Liver (tissue), 9 donors: ENCODE results near the gene TMEM151B. TPM values are rescaled to one million over a fixed set of nuclear protein-coding genes. Genes with fewer than 3 reads are reported as not detected.

ENCODE experiments used
- DNase-seq: peaks from one replicate; pipeline ENCODE4 v3.0.0-alpha.2; 2017; ENCODE audit warnings: low spot score
- H3K27ac ChIP-seq, 2 donors: one replicate each; pipeline ENCODE4 v1.7.0; 2013; ENCODE audit warnings: inconsistent platforms in 2 of 2, low read length in 2 of 2, control low read depth in 1 of 2, low read depth in 1 of 2, mild to moderate bottlenecking in 1 of 2
- H3K27me3 ChIP-seq, 4 donors: one replicate each; pipeline versions ENCODE4 v1.6.1 to v1.7.0; 2013; ENCODE audit warnings: low read length in 3 of 4, inconsistent platforms in 1 of 4, mild to moderate bottlenecking in 1 of 4, moderate library complexity in 1 of 4; ENCODE audit not compliant: control insufficient read depth in 4 of 4, insufficient read depth in 4 of 4
- H3K36me3 ChIP-seq, 4 donors: one replicate each; pipeline versions ENCODE4 v1.6.1 to v1.7.0; 2013; ENCODE audit warnings: low read length in 3 of 4, mild to moderate bottlenecking in 3 of 4, low read depth in 1 of 4, moderate library complexity in 1 of 4; ENCODE audit not compliant: control insufficient read depth in 4 of 4, insufficient read depth in 3 of 4
- H3K4me1 ChIP-seq, 4 donors: one replicate each; pipeline versions ENCODE4 v1.6.1 to v1.7.0; 2013; ENCODE audit warnings: low read length in 3 of 4, mild to moderate bottlenecking in 3 of 4, moderate library complexity in 1 of 4; ENCODE audit not compliant: control insufficient read depth in 4 of 4, insufficient read depth in 4 of 4
- H3K4me3 ChIP-seq, 3 donors: one replicate each; pipeline versions ENCODE4 v1.6.1 to v1.7.0; 2013; ENCODE audit warnings: low read length in 3 of 3, control low read depth in 1 of 3, low read depth in 1 of 3, mild to moderate bottlenecking in 1 of 3
- H3K9ac ChIP-seq, 2 donors: one replicate each; pipeline ENCODE4 v1.7.0; 2013; ENCODE audit warnings: low read length in 2 of 2, mild to moderate bottlenecking in 2 of 2, moderate library complexity in 2 of 2, control low read depth in 1 of 2, low read depth in 1 of 2
- H3K9me3 ChIP-seq, 4 donors: one replicate each; pipeline versions ENCODE4 v1.6.1 to v1.7.0; 2013; ENCODE audit warnings: low read length in 3 of 4; ENCODE audit not compliant: control insufficient read depth in 4 of 4
- ATF3 ChIP-seq: IDR thresholded peaks from 2 replicates; pipeline ENCODE4 v1.6.1; 2016; ENCODE audit warnings: antibody characterized with exemption
- CTCF ChIP-seq: fragments of 150-350 bp; IDR thresholded peaks from 2 replicates; pipeline ENCODE4 v1.5.1; 2017; ENCODE audit warnings: improper control_type of control experiment, low read depth, low read length; ENCODE audit not compliant: missing input control
- EGR1 ChIP-seq, 2 donors: IDR thresholded peaks; 2 replicates each; pipeline ENCODE4 v1.6.1; 2016 to 2018; ENCODE audit warnings: antibody characterized with exemption in 2 of 2, low read depth in 2 of 2
- FOXA1 ChIP-seq: IDR thresholded peaks from 2 replicates; pipeline ENCODE4 v1.6.1; 2016; ENCODE audit warnings: antibody characterized with exemption
- FOXA2 ChIP-seq: IDR thresholded peaks from 2 replicates; pipeline ENCODE4 v1.6.1; 2016; ENCODE audit warnings: antibody characterized with exemption
- GABPA ChIP-seq, 2 donors: IDR thresholded peaks in 1 of 2; conservative IDR thresholded peaks in 1 of 2; 2 replicates each; pipeline ENCODE4 v1.6.1; 2016; ENCODE audit warnings: antibody characterized with exemption in 2 of 2, mild to moderate bottlenecking in 1 of 2, moderate library complexity in 1 of 2
- HNF4A ChIP-seq, 2 donors: conservative IDR thresholded peaks; 2 replicates each; pipeline ENCODE4 v1.6.1; 2016; ENCODE audit warnings: antibody characterized with exemption in 2 of 2, mild to moderate bottlenecking in 2 of 2
- HNF4G ChIP-seq: IDR thresholded peaks from 2 replicates; pipeline ENCODE4 v1.6.1; 2016; ENCODE audit warnings: antibody characterized with exemption
- JUND ChIP-seq, 2 donors: IDR thresholded peaks; 2 replicates each; pipeline ENCODE4 v1.6.1; 2016; ENCODE audit warnings: antibody characterized with exemption in 2 of 2
- MAX ChIP-seq: IDR thresholded peaks from 2 replicates; pipeline ENCODE4 v1.6.1; 2016; ENCODE audit warnings: antibody characterized with exemption
- NR2F2 ChIP-seq: IDR thresholded peaks from 2 replicates; pipeline ENCODE4 v1.6.1; 2016; ENCODE audit warnings: antibody characterized with exemption
- RAD21 ChIP-seq, 2 donors: IDR thresholded peaks; 2 replicates each; pipeline ENCODE4 v1.6.1; 2016; ENCODE audit warnings: antibody characterized with exemption in 2 of 2, mild to moderate bottlenecking in 2 of 2
- REST ChIP-seq: IDR thresholded peaks from 2 replicates; pipeline ENCODE4 v1.6.1; 2016; ENCODE audit warnings: antibody characterized with exemption, mild to moderate bottlenecking
- RXRA ChIP-seq, 2 donors: IDR thresholded peaks; 2 replicates each; pipeline ENCODE4 v1.6.1; 2017 to 2018; ENCODE audit warnings: antibody characterized with exemption in 2 of 2, mild to moderate bottlenecking in 1 of 2
- SP1 ChIP-seq: IDR thresholded peaks from 2 replicates; pipeline ENCODE4 v1.6.1; 2018; ENCODE audit warnings: antibody characterized with exemption, mild to moderate bottlenecking
- TAF1 ChIP-seq: conservative IDR thresholded peaks from 2 replicates; pipeline ENCODE4 v1.6.1; 2016; ENCODE audit warnings: antibody characterized with exemption, mild to moderate bottlenecking
- YY1 ChIP-seq: IDR thresholded peaks from 2 replicates; pipeline ENCODE4 v1.6.1; 2016; ENCODE audit warnings: antibody characterized with exemption, mild to moderate bottlenecking
- ZBTB33 ChIP-seq: IDR thresholded peaks from 2 replicates; pipeline ENCODE4 v1.6.1; 2016; ENCODE audit warnings: antibody characterized with exemption
- WGBS: extraction: QIAGEN DNeasy Blood & Tissue Kit; methylation state at CpG from one replicate; pipeline ENCODE4 v1.1.7; 2013; 5-methylcytosine and 5-hydroxymethylcytosine counted together
- polyA plus RNA-seq, 2 donors: library from polyadenylated mRNA; stranded (reverse) in 1 of 2; unstranded in 1 of 2; fragments of 200-250 nt in 1 of 2; fragments of >200 nt in 1 of 2; fragmentation: Nextera tagmentation in 1 of 2; extraction: Ambion mirVana in 1 of 2; gene quantifications; one replicate each; pipeline versions ENCODE4 v1.2.1 to v1.2.3, GENCODE V29; 2013 to 2015
- total RNA-seq, 2 donors: library from RNA; depleted of rRNA; stranded (reverse); fragments of >200 nt; gene quantifications; one replicate each; pipeline ENCODE4 v1.2.3, GENCODE V29; 2014
- donor health status: healthy.
- donor health status: healthy.
- donor health status: healthy.
- donor health status: healthy.
- donor health status: healthy.

Gene TMEM151B
- total and polyA plus RNA-seq, 4 donors, result not detected

GRCh38 chr6:44272529-44272928 is 2.3 kb downstream of the TMEM151B start:
- Histone ChIP-seq H3K4me3 (no peak overlapping the region), H3K27ac (no peak overlapping the region), H3K36me3 (no peaks in the 10 kb centered on the region), H3K9ac (no peak overlapping the region), H3K27me3 (peaks cover 0 to 16% (median 6%) of the 10 kb centered on the region in 4 donors), H3K9me3 (no peaks in the 10 kb centered on the region), H3K4me1 (peaks cover 0 to 9% (median 3%) of the 10 kb centered on the region in 4 donors)
- no peak for TF ChIP-seq RAD21 (IDR thresholded peaks at IDR 0.05)
- no peak for TF ChIP-seq CTCF
- TF ChIP-seq TAF1, result no peak
- no peak for TF ChIP-seq ATF3
- no peak for TF ChIP-seq FOXA2
- no peak for TF ChIP-seq JUND (IDR thresholded peaks at IDR 0.05)
- TF ChIP-seq REST, result no peak
- no peak for TF ChIP-seq GABPA (IDR thresholded peaks at IDR 0.05 in 1 of 2, conservative IDR thresholded peaks at IDR 0.05 in 1 of 2)
- TF ChIP-seq MAX, result no peak
- no peak for TF ChIP-seq HNF4A (conservative IDR thresholded peaks at IDR 0.05)
- no peak for TF ChIP-seq YY1
- no peak for TF ChIP-seq NR2F2
- TF ChIP-seq HNF4G, result no peak
- TF ChIP-seq EGR1 (IDR thresholded peaks at IDR 0.05; ENCODE audit: low read depth in 2 of 2), result no peak
- TF ChIP-seq SP1, result no peak
- TF ChIP-seq FOXA1, result no peak
- no peak for TF ChIP-seq RXRA (IDR thresholded peaks at IDR 0.05)
- no peak for TF ChIP-seq ZBTB33
- WGBS, result 84% methylated on average over 3 of the region's 3 CpGs
- no peak for DNase-seq
